ENCODE data around the gene HSPA5.
A peak's percentile ranks its signal among the peaks of the same experiment; 100 is the strongest.
"Not testable (repeated sequence)": the region's sequence is repeated elsewhere in the genome, so short reads cannot be mapped to it uniquely, and the experiment has no call there.

The HSPA5 gene

GRCh38 chr9:125241863-125242739 is 958 bp upstream of the HSPA5 start:
- DNase-seq, result peak; percentile 59

GRCh38 chr9:125240649-125240999 is 519 bp downstream of the HSPA5 start:
- DNase-seq, result peak; percentile 62

GRCh38 chr9:125239631-125240597 is 1.2 kb downstream of the HSPA5 start:
- DNase-seq, result no peak

- no peak for DNase-seq
Observed at GRCh38 chr9:125238915-125239446, 2.2 kb downstream of the HSPA5 start.

GRCh38 chr9:125238127-125238914 is 2.8 kb downstream of the HSPA5 start:
- DNase-seq, result no peak

GRCh38 chr9:125236520-125237159 is 4.5 kb downstream of the HSPA5 start:
- not testable (repeated sequence) for DNase-seq

GRCh38 chr9:125235804-125236519 is 5.2 kb downstream of the HSPA5 start:
- DNase-seq, result no peak

- DNase-seq, result not testable (repeated sequence)
Observed at GRCh38 chr9:125234099-125234498, 7.0 kb downstream of the HSPA5 start.

GRCh38 chr9:125233678-125234077 is 7.5 kb downstream of the HSPA5 start:
- DNase-seq, result no peak

- DNase-seq, result no peak
Observed at GRCh38 chr9:125227761-125228160, 13.4 kb downstream of the HSPA5 start.

GRCh38 chr9:125224858-125225257 is 16.3 kb downstream of the HSPA5 start:
- not testable (repeated sequence) for DNase-seq

GRCh38 chr9:125218621-125219020 is 22.5 kb downstream of the HSPA5 start:
- DNase-seq, result no peak

GRCh38 chr9:125214186-125214585 is 27.0 kb downstream of the HSPA5 start:
- DNase-seq, result no peak

GRCh38 chr9:125204477-125204876 is 36.7 kb downstream of the HSPA5 start:
- no peak for DNase-seq

GRCh38 chr9:125202846-125203618 is 38.1 kb downstream of the HSPA5 start:
- no peak for DNase-seq

- peak; percentile 73 for DNase-seq
Observed at GRCh38 chr9:125200216-125201047, 40.7 kb downstream of the HSPA5 start, which contains the start of gene RABEPK. Gene RABEPK (plus strand): TSS chr9:125200542. CDS start chr9:125203014, 2,472 bp downstream.

- not testable (repeated sequence) for DNase-seq
Observed at GRCh38 chr9:125195591-125195990, 45.6 kb downstream of the HSPA5 start.

- DNase-seq, result not testable (repeated sequence)
Observed at GRCh38 chr9:125194466-125194865, 46.7 kb downstream of the HSPA5 start.

- DNase-seq, result no peak
Observed at GRCh38 chr9:125190361-125190801, 50.8 kb downstream of the HSPA5 start.

Data from NK-92 treated with Interleukin-12 subunit alpha and Interleukin-12 subunit beta, amount 100 ng/mL, for 24 hours (cell line).